DLD1 (cell line): ENCODE measurements around the gene MYLK.

ENCODE experiments used
- in situ Hi-C: cut with HindIII; loops from 2 replicates; pipeline ENCODE4 v1.10.0; 2017; ENCODE audit warnings: low sequenced_read_pairs

Gene MYLK

DNA sequence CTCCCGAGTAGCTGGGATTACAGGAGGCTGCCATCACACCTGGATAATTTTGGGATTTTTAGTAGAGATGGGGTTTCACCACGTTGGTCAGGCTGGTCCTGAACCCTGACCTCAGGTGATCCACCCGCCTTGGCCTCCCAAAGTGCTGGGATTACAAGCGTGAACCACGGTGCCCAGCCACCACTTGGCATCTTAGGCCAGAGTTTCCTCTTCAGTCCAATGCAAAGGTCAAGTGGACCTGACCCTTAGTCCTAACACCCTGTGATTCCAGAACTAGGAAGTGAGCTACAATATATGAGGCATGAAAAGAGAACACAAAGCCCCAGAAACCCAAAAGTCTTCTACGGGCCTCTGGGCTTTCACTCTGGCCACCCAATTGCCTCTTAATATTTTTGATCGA lies 5.3 kb downstream of the MYLK start:
- in situ Hi-C loops = no loop called here

DNA sequence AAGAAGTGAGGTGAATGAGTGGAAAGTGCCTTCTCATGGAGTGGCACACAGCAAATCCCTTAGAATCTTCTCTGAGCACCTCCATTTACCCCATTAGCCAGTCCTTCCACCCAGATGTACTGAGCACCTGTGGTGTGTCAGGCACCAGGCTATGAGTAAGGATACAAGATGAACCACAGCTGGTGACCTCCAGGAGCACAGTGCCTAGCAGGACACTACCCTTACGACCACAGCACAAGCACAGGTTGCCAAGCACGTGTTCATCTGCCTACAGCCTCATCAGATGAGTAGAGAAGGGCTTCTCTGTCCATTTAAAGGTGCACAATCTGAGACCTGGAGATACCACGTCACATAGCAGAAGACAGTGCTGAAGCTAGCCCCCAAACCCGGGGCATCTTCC lies 6.2 kb downstream of the MYLK start:
- in situ Hi-C loops = no loop called here

DNA sequence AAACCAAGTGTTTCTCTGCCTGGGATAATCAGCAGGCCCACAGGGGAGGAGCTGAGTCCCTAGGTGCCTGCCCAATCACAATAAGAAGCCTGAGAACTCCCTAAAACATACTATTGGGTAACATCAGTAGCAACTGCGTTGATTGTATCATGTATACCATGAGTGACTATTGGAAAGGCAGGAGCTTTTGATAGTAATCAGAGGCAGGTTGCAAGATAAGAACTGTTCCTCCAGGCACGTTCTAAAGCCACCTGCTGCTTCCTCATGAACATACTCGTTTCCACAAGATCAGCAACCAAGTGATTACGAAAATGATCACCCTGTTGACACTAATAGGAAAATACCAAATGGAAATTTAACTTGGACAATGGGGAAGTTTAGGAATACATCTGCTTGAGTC lies 6.7 kb downstream of the MYLK start:
- in situ Hi-C loops = no loop called here

DNA sequence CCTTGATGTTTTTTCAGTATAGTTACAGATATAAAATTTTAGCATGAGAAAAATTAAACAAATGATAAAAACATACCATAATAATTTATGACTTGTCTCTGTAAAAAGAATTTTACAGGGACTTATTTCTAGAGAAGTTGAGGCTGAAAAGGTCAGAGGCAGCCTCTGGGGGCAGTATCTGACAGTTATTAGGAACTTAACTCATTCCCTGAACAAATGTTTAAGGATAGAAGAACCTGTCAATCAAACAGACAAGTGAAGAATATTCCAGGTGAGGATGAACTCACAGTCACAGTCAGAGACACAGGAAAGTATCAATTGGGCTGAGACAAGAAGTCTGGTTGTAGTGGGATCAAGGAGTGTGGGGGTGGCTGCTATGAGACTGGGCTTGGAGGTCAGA lies 7.3 kb downstream of the MYLK start:
- in situ Hi-C loops = no loop called here

DNA sequence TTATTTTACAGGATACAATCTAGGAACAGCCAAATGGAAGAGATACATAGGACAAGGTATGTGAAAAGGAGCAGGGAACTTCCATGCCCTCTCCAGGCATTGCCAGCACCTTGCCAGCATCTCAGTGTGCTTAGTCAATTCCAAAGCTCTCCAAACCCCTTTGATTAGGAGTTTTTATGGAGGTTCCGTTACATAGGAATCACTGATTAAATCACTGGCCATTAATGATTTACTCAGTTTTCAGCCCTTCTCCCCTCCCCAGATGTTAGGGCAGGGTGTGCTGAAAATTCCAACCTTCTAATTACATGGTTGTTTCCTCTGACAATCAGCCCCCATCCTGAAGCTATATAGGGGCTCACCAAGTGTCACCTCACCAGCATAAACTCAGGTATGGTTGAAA lies 11.5 kb downstream of the MYLK start:
- in situ Hi-C loops = no loop called here

DNA sequence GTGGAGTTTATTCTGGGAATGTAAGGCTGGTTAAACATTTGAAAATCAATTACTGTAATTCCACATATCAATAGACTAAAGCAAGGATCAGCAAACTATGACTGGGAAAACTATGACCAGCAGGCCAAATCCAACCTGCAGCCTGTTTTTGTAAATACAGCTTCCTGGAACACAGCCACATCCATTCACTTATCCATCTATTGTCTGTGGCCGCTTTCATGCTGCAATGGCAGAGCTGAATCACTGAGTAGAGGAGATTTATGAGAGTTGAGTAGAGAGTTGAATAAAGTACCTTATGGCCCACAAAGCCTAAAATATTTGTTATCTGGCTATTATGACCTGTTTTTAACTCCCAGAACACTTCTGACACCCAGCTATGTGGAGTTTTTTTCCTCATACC lies 12.2 kb downstream of the MYLK start:
- in situ Hi-C loops = no loop called here

DNA sequence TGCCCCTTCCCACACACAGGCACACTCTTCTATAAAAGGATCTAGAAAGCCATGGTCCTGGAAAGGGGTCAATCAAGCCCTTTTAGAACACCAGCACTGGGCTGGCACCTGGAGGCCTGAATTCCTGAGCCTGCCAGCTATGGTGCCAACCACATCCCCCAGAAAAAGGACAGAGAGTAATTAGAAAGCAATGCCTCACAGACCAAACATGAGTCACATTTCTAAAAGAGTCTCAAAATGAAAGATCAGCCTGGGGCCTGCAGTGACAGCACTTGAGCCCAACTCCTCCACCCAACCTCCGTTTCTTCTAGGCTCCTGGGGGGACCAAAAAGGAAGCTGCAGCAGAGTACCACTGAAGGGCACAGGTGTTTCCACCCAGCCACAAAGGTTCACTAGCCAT lies 14.1 kb downstream of the MYLK start:
- in situ Hi-C loops = no loop called here

DNA sequence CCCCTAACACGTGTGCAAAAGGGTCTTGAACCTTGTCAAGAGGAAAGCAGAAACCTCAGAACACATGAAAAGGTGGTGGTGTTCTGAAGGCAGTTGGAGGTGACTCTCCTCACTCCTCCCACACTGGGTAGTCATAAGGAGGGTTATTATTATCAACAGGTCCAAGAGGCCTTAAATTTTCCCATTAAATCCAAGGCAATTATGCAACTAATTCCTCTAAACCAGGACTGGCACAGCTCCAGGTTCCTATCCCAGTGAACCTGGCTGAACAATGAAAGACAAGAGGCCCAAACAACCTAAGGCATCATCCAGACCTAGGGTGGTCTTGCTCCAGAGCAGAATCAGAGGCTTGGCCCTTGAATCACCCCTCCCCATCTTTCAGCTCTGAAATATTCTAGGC lies 15.0 kb downstream of the MYLK start:
- in situ Hi-C loops = no loop called here

DNA sequence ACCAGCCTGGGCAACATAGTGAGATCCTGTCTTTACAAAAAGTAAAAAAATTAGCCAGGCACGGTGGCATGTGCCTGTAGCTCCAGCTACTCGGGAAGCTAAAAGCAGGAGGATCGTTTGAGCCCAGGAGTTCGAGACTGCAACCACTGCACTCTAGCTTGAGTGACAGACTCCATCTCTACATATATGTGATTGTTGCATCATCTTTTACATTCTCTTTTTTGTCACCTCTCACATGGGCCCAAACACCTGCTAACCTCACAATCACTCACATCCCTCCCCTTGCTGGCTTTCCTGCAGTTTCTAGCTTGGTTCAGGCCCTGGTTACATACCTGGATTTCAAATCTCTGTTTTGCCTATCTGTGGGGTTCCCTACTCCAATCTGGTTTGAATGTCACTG lies 19.4 kb downstream of the MYLK start:
- in situ Hi-C loops = no loop called here

DNA sequence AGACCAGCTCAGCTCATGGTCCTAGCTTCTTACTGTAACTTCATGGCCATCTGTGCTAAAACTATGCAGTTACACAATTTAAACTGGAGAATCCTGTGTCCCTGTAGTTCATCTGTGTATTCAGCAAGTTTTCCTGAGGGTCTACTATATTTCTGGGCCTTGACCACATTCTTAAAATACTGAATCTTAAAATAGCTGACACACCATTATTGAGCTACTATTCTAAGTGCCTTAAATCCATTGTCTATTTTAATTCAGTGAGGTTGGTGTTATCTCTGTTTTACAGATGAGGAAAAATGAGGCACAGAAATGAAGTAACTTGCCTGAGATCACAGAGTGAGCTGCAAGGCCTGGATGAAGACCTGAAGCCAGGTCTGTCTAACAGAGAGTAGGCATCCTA lies 22.0 kb downstream of the MYLK start:
- in situ Hi-C loops = no loop called here

DNA sequence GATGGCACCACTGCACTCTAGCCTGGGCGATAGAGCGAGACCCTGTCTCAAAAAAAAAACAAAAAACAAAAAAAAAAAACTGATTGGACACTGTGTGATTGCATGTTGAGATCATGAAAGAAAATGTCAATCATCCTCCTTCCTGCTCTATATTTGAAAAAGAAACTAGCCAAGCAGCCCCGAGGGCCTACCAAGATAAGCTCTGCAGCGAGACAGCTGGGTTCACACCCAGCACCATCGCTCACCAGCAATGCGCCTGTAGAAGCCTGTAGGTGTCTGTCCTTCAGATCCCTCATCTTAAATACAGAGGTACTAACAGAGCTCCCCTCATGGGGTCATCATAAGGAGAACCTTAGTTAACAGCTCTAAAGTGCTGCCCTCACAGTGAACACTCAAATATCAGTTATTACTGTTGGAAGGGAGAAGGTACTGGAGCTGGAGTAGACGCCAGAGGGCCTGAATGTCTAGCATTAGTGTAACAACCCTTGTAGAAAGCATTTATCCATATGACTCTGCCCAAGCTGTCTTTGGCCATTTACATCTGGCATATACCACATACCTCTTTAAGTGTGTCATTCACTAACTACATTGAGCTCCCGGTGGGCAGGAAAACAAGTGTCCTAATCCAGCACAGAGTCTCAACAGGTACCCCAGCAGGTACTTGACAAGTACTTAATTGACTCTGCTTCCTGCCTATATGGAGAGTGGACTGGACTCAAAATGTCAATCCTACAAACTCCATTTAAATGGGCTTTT lies 22.9 kb downstream of the MYLK start:
- in situ Hi-C loops = no loop called here

DNA sequence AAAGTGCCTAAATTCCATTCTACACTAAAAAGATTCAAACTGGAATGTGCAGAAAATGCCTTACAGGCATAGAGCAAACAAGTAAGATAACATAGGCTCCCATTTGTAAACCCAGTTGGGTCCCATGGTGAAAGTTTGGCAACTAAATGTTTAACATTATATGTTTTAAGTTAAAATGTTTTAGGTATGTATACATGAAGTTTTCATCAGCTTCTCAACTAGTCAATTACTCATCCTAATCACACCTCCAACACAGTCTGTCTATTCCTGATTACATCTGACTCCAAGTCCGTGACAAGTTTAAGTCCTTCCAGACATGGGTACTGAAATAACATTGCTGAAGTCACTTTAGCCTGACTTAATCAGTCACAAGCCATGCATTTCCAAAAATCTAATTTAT lies 25.0 kb downstream of the MYLK start:
- in situ Hi-C loops = no loop called here

DNA sequence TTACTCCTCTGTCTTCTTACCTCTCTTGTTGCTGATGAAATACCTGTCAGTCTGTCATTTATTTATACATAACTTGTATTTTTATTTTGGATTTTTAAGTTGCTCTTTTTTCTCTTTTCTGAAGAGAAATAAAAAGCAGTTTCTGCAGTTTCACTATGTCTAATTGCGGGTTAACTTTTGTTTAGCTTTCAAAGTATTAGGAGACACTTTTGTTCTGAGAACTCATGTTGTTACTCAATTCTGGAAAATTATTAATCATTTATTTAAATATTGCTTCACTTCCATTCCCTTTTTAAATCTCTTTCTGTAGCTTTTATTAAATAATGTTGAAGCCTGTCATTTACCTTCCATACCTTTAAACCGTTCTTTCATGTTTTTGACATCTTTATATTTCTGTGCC lies 29.2 kb downstream of the MYLK start:
- in situ Hi-C loops = no loop called here

DNA sequence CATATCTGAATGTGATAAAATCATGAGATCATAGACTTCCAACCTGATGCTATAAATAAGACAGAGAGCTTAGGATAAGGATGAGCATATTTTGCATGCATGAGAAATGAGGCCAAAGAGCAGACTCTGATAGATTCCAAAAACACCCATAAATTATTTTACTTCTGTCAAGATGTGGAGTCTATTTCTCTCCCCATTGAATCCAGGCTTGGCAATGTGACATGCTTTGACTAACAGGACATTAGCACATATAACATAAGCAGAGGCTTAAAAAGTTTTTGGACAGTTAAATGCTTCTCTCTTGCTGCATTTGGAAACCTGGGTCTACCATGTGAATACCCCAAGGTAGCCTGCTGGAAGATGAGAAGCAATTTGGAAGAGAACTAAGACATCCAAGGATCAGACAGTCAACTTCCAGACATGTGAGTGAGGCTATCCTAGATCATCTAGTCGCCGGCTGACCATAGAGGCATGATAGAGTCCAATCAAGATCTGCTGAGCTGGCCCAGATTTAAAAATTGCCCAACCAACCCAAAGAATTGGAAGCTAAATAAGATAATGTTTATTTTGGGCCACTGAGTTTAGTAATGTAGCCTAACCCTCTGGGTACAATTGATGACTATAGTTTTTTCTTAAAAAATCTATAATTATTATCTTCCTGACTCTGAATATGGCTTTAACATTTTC lies 30.3 kb downstream of the MYLK start:
- in situ Hi-C loops = no loop called here

DNA sequence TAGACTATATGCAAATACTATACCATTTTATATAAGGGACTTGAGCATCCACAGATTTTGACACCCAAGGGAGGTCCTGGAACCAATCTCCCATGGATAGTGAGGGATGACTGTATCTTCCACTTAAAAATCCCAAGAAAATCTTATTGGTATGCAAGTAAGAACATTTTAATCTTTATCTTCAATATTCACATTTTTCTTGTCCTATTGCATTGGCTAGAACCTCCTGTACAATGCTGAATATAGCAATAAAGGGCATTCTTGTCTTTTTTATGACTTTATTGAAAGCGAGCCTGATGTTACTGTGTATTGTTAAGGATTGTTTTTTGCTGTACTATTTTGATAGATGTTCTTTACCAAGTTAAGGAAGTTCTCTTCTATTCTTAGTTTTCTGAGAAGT lies 36.9 kb downstream of the MYLK start:
- in situ Hi-C loops = no loop called here

DNA sequence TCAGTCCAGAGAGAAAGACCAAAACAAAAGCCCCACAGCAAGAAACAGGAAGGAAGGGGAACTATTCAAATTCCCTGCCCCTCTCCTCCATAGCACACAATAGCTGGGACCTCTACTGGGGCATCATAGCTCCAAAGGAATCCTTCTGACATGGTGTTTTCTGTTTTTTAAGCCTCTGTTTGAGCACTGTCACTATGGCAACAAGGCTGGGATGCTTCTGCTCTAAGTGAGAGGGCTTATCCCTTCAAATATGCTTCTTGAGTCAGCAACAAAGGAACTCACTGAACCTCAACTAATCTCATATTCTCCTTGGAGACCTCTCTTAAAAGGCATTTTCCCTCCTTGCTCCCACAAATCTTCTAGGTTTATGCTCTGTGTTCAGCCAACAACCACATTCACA lies 40.5 kb downstream of the MYLK start:
- in situ Hi-C loops = no loop called here

DNA sequence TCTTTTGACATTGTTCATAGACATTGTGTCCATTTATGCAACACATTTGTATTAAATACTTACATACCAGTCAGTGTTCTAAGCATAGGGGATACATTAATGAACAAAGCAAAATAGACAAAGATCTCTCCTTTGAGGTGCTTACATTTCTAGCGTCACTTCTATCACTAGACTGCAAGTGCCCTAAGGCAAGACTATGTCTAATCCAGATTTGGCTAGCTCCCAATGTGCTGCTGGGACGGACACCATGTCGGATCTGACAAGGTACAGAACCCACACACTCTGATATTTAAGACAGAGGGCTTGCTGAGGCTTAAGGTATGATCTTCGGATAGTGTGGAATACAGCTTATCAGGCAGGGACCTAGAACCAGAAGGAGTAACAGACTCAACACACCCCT lies 41.4 kb downstream of the MYLK start:
- in situ Hi-C loops = no loop called here

DNA sequence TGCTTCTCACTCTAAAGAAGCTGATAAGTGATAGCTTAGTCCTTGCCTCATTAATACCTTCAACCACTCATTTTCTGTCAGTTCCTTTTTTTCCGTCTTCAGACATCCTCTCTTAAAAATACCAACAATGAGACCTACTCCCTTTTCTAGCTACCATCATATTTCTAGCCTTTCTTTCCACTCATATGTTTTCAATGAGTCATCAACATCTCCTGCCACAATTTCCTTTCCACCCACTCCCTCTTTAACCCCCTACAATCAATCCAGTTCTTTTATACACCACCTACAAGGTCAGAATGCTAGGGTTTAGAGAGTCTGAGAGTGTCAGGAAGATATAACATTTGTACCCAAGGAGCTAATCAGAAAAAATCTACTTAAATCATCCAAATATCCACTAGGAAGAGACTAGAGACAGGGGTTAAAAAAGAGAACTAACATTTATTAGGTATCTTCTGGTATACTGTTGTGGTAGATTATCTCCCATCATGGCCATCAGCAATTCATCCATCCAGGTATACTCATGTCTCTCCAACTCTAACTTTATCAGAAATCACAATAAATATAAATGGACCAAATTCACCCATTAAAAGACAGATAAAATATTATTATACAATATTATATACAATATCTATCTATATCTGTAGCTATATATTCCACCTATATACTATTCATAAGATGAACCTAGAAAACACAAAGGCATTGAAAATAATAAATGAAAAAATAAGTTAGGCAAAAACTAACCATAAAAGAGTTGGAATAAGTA lies 42.5 kb downstream of the MYLK start:
- in situ Hi-C loops = no loop called here

DNA sequence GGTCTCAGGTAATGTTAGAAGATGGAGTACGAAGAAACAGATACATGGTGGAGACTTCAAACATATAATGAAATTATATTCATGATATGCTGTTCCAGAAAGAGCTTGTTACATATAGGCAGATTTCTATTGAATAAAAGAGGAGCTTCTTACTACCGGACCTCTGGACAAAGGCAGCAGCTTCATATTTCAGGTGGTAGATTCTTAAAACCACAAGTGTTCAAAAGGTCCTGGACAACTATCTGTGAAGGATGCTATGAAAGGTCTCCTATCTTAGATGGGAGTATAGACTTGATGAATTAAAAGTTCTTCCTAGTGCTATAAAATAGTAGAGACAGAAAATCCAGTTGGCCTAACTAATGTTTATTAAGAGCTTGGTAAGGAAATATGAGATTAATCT lies 43.2 kb downstream of the MYLK start:
- in situ Hi-C loops = no loop called here

DNA sequence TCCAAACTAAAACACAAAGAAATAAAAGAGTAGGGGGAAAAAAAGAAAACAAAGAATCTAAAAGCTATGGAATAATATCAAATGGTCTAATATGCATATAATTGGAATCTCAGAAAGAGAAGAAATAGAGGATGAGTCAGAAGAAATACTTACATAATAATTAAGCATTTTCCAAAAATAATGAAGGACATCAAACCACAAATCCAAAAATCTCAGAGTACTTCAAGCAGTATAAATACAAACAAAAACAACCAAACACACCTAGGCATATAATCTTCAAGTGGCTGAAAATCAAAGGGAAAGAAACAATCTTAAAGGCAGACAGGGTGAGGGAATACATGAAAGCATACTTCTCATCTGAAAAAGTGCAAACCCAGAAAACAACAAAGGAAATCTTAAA lies 46.3 kb downstream of the MYLK start:
- in situ Hi-C loops = no loop called here

DNA sequence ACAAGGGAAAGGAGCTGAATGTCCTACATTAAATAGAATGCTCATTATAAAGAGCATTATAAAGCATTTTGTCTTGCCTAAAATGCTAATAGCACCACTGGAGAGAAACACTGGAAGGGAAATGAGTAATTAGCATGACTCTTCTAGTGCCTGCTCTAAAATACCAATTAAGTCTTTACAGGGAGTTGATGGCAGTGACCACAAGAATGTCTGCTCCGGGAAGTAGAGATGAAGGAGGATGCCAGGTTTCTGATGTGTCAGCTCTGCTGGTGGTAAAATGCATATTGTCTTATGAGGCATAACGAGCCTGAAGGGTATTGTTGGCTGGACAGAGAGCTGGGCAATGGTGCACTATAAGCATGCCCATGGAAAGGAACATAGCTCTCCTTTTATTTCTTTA lies 49.5 kb downstream of the MYLK start:
- in situ Hi-C loops = no loop called here

DNA sequence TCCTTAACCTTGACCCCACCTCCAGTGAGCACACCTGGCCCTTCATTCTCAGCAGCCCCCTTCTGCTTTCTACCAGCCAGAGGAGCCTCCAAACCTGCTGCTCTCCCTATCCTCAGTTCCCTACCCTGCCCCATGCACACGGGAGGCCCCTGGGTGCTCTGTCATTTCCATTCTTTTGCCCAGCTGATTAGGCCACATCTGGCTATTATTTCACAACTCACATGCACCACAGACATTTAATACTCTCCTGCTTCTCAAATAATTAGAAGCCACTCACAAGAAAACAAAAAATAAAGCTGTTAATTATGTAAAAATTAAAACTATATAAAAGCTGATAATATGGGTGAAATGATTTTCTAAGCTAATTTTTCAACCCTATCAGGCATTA lies 50.7 kb downstream of the MYLK start:
- in situ Hi-C loops = no loop called here
